ENCODE results near the gene GCN1.

Gene GCN1

DNA sequence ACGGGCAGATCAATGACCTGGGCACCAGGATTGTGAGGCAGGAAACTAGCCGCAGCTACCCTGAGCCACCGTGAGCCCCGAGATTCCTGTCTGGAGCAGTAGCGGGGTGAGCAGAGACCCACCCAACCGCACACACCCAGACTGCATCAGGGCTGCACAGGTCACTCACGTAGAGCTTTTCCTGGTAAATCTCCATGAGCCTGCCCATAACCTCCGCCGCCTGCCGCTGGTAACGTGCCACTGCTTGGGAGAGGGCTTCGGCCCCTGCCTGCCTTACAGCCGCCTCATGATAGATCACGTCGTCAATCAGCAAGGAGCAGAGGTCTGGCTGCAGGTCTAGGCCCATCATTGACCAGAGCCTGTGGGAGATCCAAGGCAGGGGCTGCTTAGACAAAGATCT lies 39.4 kb downstream of the GCN1 start:
- DNase-seq (ENCODE audit: low spot score) = no peak
- TF ChIP-seq, protein P1, sequence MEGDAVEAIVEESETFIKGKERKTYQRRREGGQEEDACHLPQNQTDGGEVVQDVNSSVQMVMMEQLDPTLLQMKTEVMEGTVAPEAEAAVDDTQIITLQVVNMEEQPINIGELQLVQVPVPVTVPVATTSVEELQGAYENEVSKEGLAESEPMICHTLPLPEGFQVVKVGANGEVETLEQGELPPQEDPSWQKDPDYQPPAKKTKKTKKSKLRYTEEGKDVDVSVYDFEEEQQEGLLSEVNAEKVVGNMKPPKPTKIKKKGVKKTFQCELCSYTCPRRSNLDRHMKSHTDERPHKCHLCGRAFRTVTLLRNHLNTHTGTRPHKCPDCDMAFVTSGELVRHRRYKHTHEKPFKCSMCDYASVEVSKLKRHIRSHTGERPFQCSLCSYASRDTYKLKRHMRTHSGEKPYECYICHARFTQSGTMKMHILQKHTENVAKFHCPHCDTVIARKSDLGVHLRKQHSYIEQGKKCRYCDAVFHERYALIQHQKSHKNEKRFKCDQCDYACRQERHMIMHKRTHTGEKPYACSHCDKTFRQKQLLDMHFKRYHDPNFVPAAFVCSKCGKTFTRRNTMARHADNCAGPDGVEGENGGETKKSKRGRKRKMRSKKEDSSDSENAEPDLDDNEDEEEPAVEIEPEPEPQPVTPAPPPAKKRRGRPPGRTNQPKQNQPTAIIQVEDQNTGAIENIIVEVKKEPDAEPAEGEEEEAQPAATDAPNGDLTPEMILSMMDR (conservative IDR thresholded peaks at IDR 0.05; ENCODE audit: low read depth) = no peak
- POLR2A ChIA-PET (ENCODE audit: low non-redundant PET) = no interaction called here
- H3K27ac ChIP-seq = no peak overlapping the region
- CTCF ChIA-PET = no interaction called here

DNA sequence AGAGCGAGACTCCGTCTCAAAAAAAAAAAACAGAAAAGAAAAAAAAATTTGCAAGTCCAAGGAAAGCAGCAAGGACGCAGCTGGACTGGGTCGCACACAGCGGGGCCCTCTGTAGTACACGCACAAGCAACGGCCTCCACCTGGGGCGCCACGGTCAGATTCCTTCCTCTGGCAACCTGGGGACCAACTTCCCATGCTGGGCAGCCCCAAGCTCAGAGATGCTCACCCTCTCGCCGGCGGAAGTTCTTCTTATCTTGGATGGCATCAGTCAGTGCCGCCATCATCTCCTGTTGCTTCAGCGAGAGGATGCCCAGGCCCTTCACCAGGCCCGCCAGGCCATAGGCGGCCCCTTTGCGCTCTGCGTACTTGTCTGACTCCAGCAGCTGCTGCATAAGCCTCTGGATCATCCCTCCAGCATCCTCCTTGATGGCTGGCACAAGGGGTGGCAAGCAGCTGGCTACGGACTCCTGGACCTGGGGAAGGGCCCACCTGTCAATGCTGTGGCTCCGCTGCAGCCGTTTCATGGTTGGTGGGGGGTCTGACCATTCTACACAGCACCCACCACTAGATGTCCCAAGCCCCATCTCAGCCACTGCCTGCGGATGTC lies 43.5 kb downstream of the GCN1 start:
- ChIA-PET POLR2A (ENCODE audit: low non-redundant PET) (no interaction called here), CTCF (interaction anchor here (0.6 kb wide), 1 partner anchor 39 kb away, joined by 3 read pairs; no protein-coding TSS in a partner anchor)
- DNase-seq (ENCODE audit: low spot score) = no peak
- TF ChIP-seq, protein P1 (conservative IDR thresholded peaks at IDR 0.05; ENCODE audit: low read depth) = no peak
- no peak overlapping the region for H3K27ac ChIP-seq

DNA sequence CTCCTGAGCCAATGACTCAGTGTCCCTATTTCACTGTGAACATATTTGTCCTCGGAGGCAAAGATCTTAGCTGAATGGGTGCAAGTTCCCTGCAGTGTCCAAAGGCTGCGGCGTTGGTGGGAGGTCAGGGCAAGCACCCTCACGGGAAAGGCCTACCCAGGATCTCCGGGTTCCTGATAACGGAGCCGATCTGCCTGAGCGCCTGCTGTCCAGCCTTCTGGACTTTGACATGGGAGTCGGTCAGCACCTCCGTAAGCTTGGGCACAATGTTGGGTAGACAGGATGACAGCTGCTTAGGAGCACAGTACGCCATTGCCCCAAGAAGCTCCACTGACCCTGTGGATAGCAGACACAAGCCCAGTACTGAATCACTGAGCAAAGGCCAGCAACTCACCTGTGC lies 46.5 kb downstream of the GCN1 start:
- TF ChIP-seq, protein P1 (conservative IDR thresholded peaks at IDR 0.05; ENCODE audit: low read depth) = no peak
- ChIA-PET POLR2A (ENCODE audit: low non-redundant PET) (interaction anchor here (0.6 to 1.2 kb wide), 2 partner anchors 29 to 36 kb away, joined by 3 to 6 read pairs; no protein-coding TSS in a partner anchor), CTCF (interaction anchor here (1.1 kb wide), 1 partner anchor 10 kb away, joined by 3 read pairs; no protein-coding TSS in a partner anchor)
- no peak for DNase-seq (ENCODE audit: low spot score)
- no peak overlapping the region for H3K27ac ChIP-seq

DNA sequence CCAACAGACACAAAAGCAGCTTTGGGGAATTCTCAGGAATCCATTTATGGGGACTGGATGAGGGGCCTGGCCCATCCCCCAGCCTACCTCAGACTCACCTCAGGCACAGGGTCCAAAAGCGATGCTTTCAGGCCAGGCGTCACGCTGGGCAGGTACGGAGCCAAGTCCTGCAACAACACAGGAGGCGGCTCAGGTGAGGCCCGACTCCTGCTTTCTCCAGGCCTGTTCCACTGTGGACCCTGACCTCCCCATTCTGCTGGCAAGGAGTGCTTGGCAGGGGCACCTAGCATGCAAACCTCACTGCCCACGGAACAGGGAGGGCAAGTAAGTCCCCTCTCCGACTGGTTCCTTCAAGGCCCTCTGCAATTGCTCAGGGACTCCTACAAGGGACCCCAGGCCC lies 49.4 kb downstream of the GCN1 start:
- DNase-seq (ENCODE audit: low spot score) = no peak
- CTCF ChIA-PET = interaction anchor here (0.6 kb wide), 1 partner anchor 22 kb away, joined by 3 read pairs; no protein-coding TSS in a partner anchor
- POLR2A ChIA-PET (ENCODE audit: low non-redundant PET) = no interaction called here
- TF ChIP-seq, protein P1 (conservative IDR thresholded peaks at IDR 0.05; ENCODE audit: low read depth) = no peak
- H3K27ac ChIP-seq = no peak overlapping the region

DNA sequence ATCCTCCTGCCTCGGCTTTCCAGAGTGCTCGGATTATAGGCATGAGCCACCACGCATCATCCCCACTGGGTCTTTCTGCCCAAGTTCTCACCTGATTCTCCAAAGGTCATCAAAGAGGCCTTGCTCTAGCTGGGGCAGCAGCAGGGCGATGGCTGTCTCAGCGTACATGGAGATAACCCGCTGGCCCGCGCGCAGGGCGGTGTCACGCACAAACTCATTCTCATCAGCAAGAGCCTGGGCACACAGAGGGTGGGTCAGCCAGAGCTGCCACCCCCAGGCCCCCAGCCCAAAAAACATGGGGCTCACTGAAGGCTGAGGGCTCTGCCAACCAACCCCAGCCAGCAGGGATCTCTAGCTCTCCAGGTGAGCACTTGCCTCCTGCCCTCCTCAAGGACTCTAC lies 50.3 kb downstream of the GCN1 start:
- TF ChIP-seq, protein P1 (conservative IDR thresholded peaks at IDR 0.05; ENCODE audit: low read depth) = no peak
- ChIA-PET POLR2A (ENCODE audit: low non-redundant PET) (no interaction called here), CTCF (no interaction called here)
- H3K27ac ChIP-seq = no peak overlapping the region
- no peak for DNase-seq (ENCODE audit: low spot score)

DNA sequence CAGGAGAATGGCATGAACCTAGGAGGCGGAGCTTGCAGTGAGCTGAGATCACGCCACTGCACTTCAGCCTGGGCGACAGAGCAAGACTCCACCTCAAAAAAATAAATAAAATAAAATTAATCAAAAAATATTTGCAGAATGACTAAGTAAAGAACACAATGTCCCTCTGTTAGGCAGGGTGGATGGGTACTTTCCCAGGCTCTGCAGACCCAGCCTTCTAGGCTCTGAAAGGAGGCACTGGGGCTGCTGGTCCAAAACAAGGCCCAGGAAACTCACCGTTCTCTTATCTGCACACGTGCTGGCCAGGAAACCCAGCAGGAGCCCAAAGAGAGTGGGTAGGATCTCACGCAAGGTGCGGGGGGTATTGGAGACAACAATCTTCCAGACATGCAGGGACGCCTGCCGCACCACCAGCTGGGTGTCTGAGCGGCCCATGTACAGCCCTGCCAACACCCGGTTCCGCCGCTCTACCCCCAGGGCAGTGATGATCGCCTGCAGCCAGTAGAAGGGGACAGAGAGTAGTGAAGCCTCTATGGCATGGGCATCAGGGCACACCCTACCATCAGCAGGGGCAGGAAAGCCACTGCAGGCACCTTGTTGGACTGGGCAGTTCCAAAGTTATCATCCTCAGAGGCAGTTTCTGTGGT lies 52.2 kb downstream of the GCN1 start:
- no peak for DNase-seq (ENCODE audit: low spot score)
- CTCF ChIA-PET = no interaction called here
- no peak overlapping the region; the same call in 1 of the 2 replicates for H3K27ac ChIP-seq
- TF ChIP-seq, protein P1 (conservative IDR thresholded peaks at IDR 0.05; ENCODE audit: low read depth) = no peak
- POLR2A ChIA-PET (ENCODE audit: low non-redundant PET) = no interaction called here
